Measurements from ENCODE around the gene E2F6. TPM values are rescaled to one million over a fixed set of nuclear protein-coding genes. Genes with fewer than 3 reads are reported as not detected.

Gene E2F6
- total and polyA plus RNA-seq, 4 donors: 3.5 to 7.7 (median 4.8) TPM

DNA sequence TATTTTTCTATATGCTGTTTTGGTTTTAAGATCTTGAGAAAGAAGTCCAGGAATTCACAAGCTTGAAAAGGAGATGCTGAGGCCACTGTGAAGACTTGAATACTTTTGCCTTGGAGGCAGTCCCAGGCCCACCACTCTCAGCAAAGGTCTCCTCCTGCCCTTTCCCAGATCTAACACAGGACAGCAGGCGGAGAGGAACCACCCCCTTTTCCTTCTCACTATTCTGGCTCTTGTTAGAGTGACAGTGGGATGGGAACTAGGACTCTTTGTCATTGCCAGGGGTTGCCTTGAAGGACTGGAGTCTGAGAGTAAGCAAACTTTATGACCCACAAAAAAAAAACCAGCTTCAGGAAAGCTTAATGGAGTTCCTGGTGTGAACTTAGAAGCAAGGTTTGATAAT lies 54.7 kb downstream of the E2F6 start (continued):
- TF ChIP-seq, protein P1, sequence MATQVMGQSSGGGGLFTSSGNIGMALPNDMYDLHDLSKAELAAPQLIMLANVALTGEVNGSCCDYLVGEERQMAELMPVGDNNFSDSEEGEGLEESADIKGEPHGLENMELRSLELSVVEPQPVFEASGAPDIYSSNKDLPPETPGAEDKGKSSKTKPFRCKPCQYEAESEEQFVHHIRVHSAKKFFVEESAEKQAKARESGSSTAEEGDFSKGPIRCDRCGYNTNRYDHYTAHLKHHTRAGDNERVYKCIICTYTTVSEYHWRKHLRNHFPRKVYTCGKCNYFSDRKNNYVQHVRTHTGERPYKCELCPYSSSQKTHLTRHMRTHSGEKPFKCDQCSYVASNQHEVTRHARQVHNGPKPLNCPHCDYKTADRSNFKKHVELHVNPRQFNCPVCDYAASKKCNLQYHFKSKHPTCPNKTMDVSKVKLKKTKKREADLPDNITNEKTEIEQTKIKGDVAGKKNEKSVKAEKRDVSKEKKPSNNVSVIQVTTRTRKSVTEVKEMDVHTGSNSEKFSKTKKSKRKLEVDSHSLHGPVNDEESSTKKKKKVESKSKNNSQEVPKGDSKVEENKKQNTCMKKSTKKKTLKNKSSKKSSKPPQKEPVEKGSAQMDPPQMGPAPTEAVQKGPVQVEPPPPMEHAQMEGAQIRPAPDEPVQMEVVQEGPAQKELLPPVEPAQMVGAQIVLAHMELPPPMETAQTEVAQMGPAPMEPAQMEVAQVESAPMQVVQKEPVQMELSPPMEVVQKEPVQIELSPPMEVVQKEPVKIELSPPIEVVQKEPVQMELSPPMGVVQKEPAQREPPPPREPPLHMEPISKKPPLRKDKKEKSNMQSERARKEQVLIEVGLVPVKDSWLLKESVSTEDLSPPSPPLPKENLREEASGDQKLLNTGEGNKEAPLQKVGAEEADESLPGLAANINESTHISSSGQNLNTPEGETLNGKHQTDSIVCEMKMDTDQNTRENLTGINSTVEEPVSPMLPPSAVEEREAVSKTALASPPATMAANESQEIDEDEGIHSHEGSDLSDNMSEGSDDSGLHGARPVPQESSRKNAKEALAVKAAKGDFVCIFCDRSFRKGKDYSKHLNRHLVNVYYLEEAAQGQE (IDR thresholded peaks at IDR 0.05): no peak

DNA sequence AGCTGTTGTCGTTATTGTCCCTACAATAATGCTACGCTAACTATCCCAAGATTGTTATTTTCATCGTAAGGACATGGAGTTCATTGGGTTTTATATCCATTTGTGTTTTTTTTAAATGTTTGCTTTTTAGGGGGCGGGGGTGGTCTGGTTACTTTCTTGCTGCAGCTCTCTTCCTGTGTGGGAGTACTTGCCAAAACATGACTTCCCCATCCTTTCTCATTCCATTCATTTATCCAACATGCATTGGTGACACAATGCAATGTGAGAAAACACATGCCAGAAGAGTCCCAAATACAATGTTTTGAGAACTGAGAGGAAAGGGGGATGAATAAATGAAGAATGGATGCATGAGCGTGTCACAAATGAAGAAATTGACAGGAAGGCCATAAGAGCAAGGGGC lies 55.9 kb downstream of the E2F6 start:
- Histone ChIP-seq H3K4me1 (ENCODE audit: control insufficient read depth in 4 of 4, insufficient read depth in 4 of 4, low read length in 3 of 4) (peaks cover 0 to 12% (median 0%) of the 10 kb centered on the region in 4 donors), H3K36me3 (ENCODE audit: control insufficient read depth in 4 of 4, insufficient read depth in 3 of 4, low read depth in 1 of 4, low read length in 3 of 4) (no peaks in the 10 kb centered on the region), H3K9me3 (ENCODE audit: control insufficient read depth in 4 of 4, low read length in 3 of 4) (no peaks in the 10 kb centered on the region), H3K27me3 (ENCODE audit: control insufficient read depth in 4 of 4, insufficient read depth in 4 of 4, low read length in 3 of 4) (no peaks in the 10 kb centered on the region), H3K9ac (ENCODE audit: low read depth in 1 of 2, low read length in 2 of 2) (no peak overlapping the region), H3K27ac (ENCODE audit: low read depth in 1 of 2, low read length in 2 of 2) (no peak overlapping the region), H3K4me3 (ENCODE audit: low read depth in 1 of 3, low read length in 3 of 3) (no peak overlapping the region)
- TF ChIP-seq, protein P2, sequence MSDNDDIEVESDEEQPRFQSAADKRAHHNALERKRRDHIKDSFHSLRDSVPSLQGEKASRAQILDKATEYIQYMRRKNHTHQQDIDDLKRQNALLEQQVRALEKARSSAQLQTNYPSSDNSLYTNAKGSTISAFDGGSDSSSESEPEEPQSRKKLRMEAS (IDR thresholded peaks at IDR 0.05): no peak
- peak; percentile 13 for TF ChIP-seq NR2F2 (IDR thresholded peaks at IDR 0.05)
- 88% methylated on average over 5 of the region's 5 CpGs for WGBS
- no peak for DNase-seq (ENCODE audit: low spot score)

DNA sequence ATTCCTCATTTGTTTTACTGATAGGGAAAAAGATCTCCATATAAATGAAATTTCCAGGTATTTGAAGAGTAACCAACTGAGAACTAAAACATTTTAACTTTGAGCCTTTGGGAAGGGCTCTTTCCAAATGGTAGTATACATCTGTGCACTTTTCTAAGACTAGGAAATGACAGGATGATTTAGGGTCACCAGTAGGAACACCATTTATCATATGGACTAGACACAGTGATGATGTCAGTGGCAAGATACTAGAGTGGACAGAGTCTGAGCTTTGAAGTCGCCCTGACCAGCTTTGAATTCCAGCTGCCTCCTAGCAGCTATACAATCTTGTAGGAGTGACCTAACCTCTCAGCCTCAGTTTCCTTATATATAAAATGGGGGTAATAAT lies 56.4 kb downstream of the E2F6 start:
- TF ChIP-seq, protein P3, sequence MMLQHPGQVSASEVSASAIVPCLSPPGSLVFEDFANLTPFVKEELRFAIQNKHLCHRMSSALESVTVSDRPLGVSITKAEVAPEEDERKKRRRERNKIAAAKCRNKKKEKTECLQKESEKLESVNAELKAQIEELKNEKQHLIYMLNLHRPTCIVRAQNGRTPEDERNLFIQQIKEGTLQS (IDR thresholded peaks at IDR 0.05): no peak
- TF ChIP-seq FOXA2 (IDR thresholded peaks at IDR 0.05) (no peak), YY1 (IDR thresholded peaks at IDR 0.05) (no peak), CTCF (IDR thresholded peaks at IDR 0.05; ENCODE audit: low read depth, low read length, missing input control) (no peak)
- Histone ChIP-seq H3K27ac (ENCODE audit: low read depth in 1 of 2, low read length in 2 of 2) (no peak overlapping the region), H3K9me3 (ENCODE audit: control insufficient read depth in 4 of 4, low read length in 3 of 4) (no peaks in the 10 kb centered on the region), H3K36me3 (ENCODE audit: control insufficient read depth in 4 of 4, insufficient read depth in 3 of 4, low read depth in 1 of 4, low read length in 3 of 4) (no peaks in the 10 kb centered on the region), H3K9ac (ENCODE audit: low read depth in 1 of 2, low read length in 2 of 2) (no peak overlapping the region), H3K27me3 (ENCODE audit: control insufficient read depth in 4 of 4, insufficient read depth in 4 of 4, low read length in 3 of 4) (no peaks in the 10 kb centered on the region), H3K4me3 (ENCODE audit: low read depth in 1 of 3, low read length in 3 of 3) (no peak overlapping the region), H3K4me1 (ENCODE audit: control insufficient read depth in 4 of 4, insufficient read depth in 4 of 4, low read length in 3 of 4) (peaks cover 0 to 12% (median 0%) of the 10 kb centered on the region in 4 donors)
- DNase-seq (ENCODE audit: low spot score): no peak
- 86% methylated on average over 1 of the region's 1 CpG for WGBS

- Histone ChIP-seq H3K9me3 (ENCODE audit: control insufficient read depth in 4 of 4, low read length in 3 of 4) (no peaks in the 10 kb centered on the region), H3K36me3 (ENCODE audit: control insufficient read depth in 4 of 4, insufficient read depth in 3 of 4, low read depth in 1 of 4, low read length in 3 of 4) (no peaks in the 10 kb centered on the region), H3K4me1 (ENCODE audit: control insufficient read depth in 4 of 4, insufficient read depth in 4 of 4, low read length in 3 of 4) (peaks cover 0 to 12% (median 0%) of the 10 kb centered on the region in 4 donors), H3K27me3 (ENCODE audit: control insufficient read depth in 4 of 4, insufficient read depth in 4 of 4, low read length in 3 of 4) (no peaks in the 10 kb centered on the region), H3K4me3 (ENCODE audit: low read depth in 1 of 3, low read length in 3 of 3) (no peak overlapping the region), H3K9ac (ENCODE audit: low read depth in 1 of 2, low read length in 2 of 2) (no peak overlapping the region), H3K27ac (ENCODE audit: low read depth in 1 of 2, low read length in 2 of 2) (no peak overlapping the region)
- DNase-seq (ENCODE audit: low spot score): no peak
- WGBS: 90% methylated on average over 1 of the region's 1 CpG
- TF ChIP-seq TAF1 (conservative IDR thresholded peaks at IDR 0.05) (no peak), ZBTB33 (IDR thresholded peaks at IDR 0.05) (no peak), GABPA (IDR thresholded peaks at IDR 0.05 in 1 of 2, conservative IDR thresholded peaks at IDR 0.05 in 1 of 2) (no peak), HNF4G (IDR thresholded peaks at IDR 0.05) (no peak), YY1 (IDR thresholded peaks at IDR 0.05) (no peak), RXRA (IDR thresholded peaks at IDR 0.05) (no peak), FOXA1 (IDR thresholded peaks at IDR 0.05) (no peak)
- TF ChIP-seq, protein P3 (IDR thresholded peaks at IDR 0.05): no peak
- TF ChIP-seq, protein P1 (IDR thresholded peaks at IDR 0.05): no peak
Observed at GRCh38 chr2:11408959-11409571, 56.9 kb downstream of the E2F6 start.
